ENCODE measurements around the gene MAGI1.

DNA sequence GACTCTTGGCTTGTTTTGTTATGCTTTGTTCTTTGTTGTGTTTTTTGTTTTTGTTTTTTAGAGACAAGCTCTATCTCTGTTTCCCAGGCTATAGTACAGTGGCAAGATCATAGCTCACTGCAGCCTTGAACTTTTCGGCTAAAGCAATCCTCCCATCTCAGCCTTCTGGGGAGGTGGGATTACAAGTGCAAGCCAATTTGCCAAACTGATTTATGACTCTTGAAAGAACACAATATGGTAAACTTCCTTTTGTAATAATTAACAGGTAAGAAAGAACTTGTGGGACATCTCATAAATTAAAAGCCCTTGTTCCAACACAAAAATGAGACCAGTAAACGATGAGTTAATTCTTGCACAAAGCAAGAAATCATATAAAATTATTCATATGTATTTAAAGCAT is 476.3 kb downstream of the MAGI1 start:
- TF ChIP-seq, protein P1, sequence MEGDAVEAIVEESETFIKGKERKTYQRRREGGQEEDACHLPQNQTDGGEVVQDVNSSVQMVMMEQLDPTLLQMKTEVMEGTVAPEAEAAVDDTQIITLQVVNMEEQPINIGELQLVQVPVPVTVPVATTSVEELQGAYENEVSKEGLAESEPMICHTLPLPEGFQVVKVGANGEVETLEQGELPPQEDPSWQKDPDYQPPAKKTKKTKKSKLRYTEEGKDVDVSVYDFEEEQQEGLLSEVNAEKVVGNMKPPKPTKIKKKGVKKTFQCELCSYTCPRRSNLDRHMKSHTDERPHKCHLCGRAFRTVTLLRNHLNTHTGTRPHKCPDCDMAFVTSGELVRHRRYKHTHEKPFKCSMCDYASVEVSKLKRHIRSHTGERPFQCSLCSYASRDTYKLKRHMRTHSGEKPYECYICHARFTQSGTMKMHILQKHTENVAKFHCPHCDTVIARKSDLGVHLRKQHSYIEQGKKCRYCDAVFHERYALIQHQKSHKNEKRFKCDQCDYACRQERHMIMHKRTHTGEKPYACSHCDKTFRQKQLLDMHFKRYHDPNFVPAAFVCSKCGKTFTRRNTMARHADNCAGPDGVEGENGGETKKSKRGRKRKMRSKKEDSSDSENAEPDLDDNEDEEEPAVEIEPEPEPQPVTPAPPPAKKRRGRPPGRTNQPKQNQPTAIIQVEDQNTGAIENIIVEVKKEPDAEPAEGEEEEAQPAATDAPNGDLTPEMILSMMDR (IDR thresholded peaks at IDR 0.05) = no peak
- TF ChIP-seq POLR2AphosphoS5 (IDR thresholded peaks at IDR 0.05) = no peak
